BE2C (cell line): ENCODE results near the gene VEPH1.

ENCODE experiments used
- DNase-seq: peaks from one replicate; pipeline ENCODE4 v3.0.0-alpha.2; 2020
- H3K27me3 ChIP-seq: fragments of 250-450 bp; sonication (Bioruptor Pico); 2 replicates; pipeline ENCODE4 v1.5.1; 2020; ENCODE audit warnings: mild to moderate bottlenecking
- H3K36me3 ChIP-seq: fragments of 250-450 bp; sonication (Bioruptor Pico); 2 replicates; pipeline ENCODE4 v1.5.1; 2020; ENCODE audit warnings: mild to moderate bottlenecking
- H3K4me1 ChIP-seq: fragments of 250-450 bp; sonication (Bioruptor Pico); 2 replicates; pipeline ENCODE4 v1.5.1; 2020
- H3K4me3 ChIP-seq: 2 replicates; pipeline ENCODE4 v1.5.1; 2011; ENCODE audit warnings: low read depth, low read length
- H3K9me3 ChIP-seq: fragments of 250-450 bp; sonication (Bioruptor Pico); 2 replicates; pipeline ENCODE4 v1.5.1; 2020
- TF ChIP-seq, protein P1 (sequence below): IDR thresholded peaks from 2 replicates; pipeline ENCODE4 v1.5.1; 2012; ENCODE audit warnings: mild to moderate bottlenecking, low read depth, low read length

The VEPH1 gene

GRCh38 chr3:157311633-157312375, 191.4 kb downstream of the VEPH1 start:
- no peak for DNase-seq
- Histone ChIP-seq H3K36me3 (no peaks in the 10 kb centered on the region), H3K27me3 (no peaks in the 10 kb centered on the region), H3K9me3 (no peaks in the 10 kb centered on the region), H3K4me3 (no peak overlapping the region), H3K4me1 (no peaks in the 10 kb centered on the region)
- TF ChIP-seq, protein P1, sequence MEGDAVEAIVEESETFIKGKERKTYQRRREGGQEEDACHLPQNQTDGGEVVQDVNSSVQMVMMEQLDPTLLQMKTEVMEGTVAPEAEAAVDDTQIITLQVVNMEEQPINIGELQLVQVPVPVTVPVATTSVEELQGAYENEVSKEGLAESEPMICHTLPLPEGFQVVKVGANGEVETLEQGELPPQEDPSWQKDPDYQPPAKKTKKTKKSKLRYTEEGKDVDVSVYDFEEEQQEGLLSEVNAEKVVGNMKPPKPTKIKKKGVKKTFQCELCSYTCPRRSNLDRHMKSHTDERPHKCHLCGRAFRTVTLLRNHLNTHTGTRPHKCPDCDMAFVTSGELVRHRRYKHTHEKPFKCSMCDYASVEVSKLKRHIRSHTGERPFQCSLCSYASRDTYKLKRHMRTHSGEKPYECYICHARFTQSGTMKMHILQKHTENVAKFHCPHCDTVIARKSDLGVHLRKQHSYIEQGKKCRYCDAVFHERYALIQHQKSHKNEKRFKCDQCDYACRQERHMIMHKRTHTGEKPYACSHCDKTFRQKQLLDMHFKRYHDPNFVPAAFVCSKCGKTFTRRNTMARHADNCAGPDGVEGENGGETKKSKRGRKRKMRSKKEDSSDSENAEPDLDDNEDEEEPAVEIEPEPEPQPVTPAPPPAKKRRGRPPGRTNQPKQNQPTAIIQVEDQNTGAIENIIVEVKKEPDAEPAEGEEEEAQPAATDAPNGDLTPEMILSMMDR, result no peak

DNA sequence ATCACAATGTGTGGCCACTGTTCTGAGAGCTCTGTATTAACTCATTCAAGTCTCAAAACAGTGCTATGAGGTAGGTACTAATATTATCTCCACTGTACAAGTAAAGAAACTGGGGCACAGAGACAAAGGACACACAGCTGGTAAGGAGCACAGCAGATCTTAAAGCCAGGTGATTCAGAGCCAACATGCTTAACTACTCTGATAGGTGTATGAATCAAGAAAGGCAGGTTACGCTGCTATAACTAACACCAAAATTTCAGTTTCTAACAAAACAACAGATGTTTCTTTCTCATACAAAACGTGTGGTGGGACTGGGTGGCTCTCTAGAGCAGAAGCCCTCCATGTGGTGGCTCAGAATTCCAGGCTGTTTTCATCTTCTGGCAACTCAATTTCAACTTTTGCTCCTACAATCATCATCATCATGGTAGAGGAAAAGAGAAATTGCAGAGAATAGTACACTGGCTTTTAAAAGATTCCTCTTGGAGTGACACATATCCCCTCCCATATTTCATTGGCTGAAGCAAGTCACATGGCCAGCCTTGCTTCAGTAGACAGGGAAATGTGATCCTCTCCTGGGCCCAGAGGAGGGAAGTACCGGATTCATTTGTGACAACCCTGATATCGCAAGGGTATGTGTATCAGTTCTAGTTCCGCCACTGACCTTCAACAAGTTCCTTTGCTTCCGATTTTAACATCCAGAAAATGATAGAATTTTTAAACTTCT, 192.7 kb downstream of the VEPH1 start:
- TF ChIP-seq, protein P1, result no peak
- no peaks in the 10 kb centered on the region for H3K9me3 ChIP-seq
- H3K36me3 ChIP-seq, result no peaks in the 10 kb centered on the region
- H3K27me3 ChIP-seq, result no peaks in the 10 kb centered on the region
- no peak overlapping the region for H3K4me3 ChIP-seq
- DNase-seq, result no peak
- H3K4me1 ChIP-seq, result no peaks in the 10 kb centered on the region

- TF ChIP-seq, protein P1, result no peak
- no peaks in the 10 kb centered on the region for H3K36me3 ChIP-seq
These were observed 196.7 kb downstream of the VEPH1 start for GRCh38 chr3:157306502-157306901.

DNA sequence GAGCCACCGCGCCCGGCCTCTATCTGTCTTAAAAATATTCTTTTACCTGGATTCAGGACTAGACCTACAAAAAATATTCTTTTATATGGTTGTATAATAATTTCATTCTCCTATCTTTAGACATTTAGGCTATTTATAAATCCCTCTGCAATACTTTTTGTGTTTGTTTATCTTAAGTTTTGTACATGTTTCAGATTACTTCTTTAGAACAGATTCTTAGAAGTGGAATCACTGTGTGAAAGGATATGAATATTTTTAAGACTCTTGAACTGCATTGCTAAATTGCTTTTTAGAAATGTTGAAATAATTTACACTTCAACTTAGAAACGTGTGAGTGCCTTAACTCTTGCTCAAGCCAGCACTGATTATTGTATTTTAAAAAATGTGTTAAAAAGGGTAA, 197.8 kb downstream of the VEPH1 start:
- H3K27me3 ChIP-seq, result peaks cover 3% of the 10 kb centered on the region; the same call in 1 of the 2 replicates
- H3K9me3 ChIP-seq, result no peaks in the 10 kb centered on the region
- TF ChIP-seq, protein P1, result no peak
- H3K4me3 ChIP-seq, result no peak overlapping the region
- no peaks in the 10 kb centered on the region for H3K4me1 ChIP-seq
- no peaks in the 10 kb centered on the region for H3K36me3 ChIP-seq
- DNase-seq, result no peak

More at GRCh38 chr3:157306502-157306901, 196.7 kb downstream of the VEPH1 start:
- Histone ChIP-seq H3K4me3 (no peak overlapping the region), H3K4me1 (no peaks in the 10 kb centered on the region), H3K9me3 (no peaks in the 10 kb centered on the region), H3K27me3 (0 out of 2 replicates have a peak, but pooled peaks cover 3% of the 10 kb centered on the region)
- no peak for DNase-seq

DNA sequence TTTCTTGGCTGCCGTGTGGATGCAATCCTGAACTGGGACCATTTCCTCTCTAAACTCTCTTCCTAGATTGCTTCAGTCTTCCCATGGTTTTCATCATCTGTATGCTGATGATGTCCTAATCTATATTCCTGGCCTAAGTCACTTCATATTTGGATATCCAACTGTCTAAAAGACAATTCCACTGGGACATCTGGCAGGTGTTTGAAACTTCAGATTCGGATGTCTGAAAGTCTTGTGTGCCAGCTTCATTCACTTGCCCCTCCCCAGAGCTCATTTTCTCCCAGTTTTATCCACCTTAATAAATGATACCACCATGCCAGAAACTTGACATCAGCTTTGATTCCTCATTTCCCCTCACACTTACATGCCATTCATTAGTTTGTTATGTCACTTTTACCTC, 201.5 kb downstream of the VEPH1 start:
- Histone ChIP-seq H3K36me3 (no peaks in the 10 kb centered on the region), H3K4me3 (no peak overlapping the region), H3K4me1 (no peaks in the 10 kb centered on the region), H3K9me3 (no peaks in the 10 kb centered on the region), H3K27me3 (peaks cover 3% of the 10 kb centered on the region; the same call in 1 of the 2 replicates)
- no peak for DNase-seq
- TF ChIP-seq, protein P1, result no peak
